GM10266 (cell line): ENCODE results near the gene SGIP1.

Experiments used
- DNase-seq: peaks from one replicate; pipeline ENCODE4 v3.0.0; 2012; ENCODE audit errors: extremely low spot score
- TF ChIP-seq, protein P1 (sequence below): IDR thresholded peaks from 2 replicates; pipeline ENCODE4 v1.5.1; 2012; ENCODE audit warnings: mild to moderate bottlenecking, low read depth; ENCODE audit not compliant: control insufficient read depth, insufficient read depth; ENCODE audit errors: missing control alignments

SGIP1 gene

DNA sequence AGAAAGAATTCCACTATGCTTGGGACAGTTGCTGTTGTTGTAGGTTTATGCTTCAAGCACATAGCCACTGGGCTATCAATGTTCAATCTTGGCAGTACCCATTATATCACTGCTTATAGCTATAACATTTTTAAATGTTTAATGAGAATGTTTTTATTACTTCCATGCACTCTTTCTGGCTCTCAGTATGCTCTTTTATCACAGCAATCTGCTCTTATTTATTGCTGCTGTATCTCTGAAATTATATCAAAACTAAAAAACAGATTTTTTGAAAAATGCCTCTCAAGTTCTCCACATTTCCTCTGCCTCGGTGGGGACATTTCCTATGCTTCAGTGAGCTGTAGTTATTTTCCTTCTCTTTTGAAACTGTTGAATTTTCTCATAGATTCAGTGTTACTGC, 5.4 kb upstream of the SGIP1 start:
- DNase-seq = no peak
- TF ChIP-seq, protein P1, sequence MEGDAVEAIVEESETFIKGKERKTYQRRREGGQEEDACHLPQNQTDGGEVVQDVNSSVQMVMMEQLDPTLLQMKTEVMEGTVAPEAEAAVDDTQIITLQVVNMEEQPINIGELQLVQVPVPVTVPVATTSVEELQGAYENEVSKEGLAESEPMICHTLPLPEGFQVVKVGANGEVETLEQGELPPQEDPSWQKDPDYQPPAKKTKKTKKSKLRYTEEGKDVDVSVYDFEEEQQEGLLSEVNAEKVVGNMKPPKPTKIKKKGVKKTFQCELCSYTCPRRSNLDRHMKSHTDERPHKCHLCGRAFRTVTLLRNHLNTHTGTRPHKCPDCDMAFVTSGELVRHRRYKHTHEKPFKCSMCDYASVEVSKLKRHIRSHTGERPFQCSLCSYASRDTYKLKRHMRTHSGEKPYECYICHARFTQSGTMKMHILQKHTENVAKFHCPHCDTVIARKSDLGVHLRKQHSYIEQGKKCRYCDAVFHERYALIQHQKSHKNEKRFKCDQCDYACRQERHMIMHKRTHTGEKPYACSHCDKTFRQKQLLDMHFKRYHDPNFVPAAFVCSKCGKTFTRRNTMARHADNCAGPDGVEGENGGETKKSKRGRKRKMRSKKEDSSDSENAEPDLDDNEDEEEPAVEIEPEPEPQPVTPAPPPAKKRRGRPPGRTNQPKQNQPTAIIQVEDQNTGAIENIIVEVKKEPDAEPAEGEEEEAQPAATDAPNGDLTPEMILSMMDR = no peak

DNA sequence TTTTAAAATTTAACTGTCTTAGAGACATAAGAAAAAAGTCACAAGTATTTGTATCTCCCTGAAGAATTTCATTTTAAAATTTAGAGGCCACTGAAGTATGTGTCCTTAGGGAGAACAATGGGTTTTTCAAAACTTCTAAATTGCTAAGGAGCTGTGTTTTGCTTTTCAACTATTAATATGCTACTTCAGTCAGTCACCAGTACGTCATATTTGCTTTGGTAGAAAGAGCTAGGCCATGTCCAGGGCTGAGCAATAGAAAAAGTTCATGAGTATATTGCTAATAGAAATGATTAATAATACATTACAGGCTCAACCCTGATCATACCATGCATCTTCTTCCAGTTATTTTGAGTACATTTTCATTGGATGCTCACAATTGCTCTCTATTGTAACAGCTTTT, 1.7 kb upstream of the SGIP1 start:
- TF ChIP-seq, protein P1 = no peak
- no peak for DNase-seq

DNA sequence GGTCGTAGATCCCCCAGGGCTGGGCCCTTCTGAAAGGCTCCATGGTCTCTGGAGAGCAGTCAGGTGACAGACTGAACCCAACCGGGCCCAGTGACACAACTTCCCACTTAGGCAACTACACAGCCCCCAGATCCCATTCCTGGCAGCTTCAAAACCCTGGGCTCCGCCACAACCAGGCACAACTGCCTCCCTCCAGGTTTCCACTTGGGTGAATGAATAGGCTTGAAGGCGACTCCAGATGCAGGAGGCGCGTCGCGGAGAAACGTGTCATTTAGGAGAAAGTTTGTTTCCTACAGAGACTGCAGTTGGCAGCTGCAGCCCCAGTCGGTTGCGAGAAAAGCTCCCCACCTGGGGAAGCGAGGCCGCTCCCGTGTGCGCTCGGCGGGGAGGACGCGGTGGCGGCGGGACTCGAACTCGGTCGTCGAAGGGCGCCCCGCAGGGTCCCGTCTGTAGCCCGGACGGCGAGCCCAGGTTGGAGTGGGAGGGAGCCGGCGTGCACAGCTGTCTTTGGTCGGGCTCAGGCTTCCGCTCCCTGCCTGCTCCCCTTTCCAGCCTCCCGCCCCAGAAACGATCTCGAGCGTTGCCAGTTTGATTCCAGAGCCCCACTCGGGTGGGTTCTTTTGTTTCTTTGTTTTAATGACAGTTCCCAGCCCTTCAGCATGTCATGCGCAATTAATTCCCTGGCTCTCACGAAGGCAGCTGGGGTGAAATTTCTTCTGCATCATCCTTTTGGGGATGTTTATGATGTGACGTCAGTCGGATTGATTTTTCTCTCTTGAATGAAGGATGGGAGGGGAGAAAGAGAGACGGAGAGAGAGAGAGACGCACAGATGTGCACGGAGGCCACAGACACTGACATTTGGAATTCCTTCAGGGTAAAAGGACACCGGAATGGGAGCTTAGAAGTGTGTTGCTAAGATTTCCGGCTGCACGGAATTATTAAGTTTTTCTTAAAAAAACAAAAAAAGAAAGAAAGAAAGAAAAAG, 862 bp upstream of the SGIP1 start:
- TF ChIP-seq, protein P1 = no peak
- no peak for DNase-seq

DNA sequence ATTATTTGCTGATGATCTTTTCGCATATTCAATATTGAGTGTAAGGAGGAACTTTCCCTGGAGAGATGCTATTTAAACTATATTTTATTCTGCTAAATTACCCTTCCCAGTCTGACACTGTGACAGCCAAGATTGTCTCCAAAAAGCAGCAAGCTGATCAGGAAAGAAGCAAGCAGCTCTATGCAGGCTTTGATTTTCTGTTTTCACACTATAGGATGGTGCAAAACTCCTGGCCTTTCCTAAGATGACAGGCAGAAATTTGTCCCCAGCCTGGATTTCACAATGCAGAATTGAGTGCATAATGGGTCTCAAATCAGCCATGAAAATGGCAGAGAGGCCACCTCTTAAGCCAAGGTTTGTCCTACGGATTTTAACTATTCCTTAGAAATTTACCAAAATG, 1.1 kb downstream of the SGIP1 start:
- DNase-seq = no peak
- TF ChIP-seq, protein P1 = no peak

DNA sequence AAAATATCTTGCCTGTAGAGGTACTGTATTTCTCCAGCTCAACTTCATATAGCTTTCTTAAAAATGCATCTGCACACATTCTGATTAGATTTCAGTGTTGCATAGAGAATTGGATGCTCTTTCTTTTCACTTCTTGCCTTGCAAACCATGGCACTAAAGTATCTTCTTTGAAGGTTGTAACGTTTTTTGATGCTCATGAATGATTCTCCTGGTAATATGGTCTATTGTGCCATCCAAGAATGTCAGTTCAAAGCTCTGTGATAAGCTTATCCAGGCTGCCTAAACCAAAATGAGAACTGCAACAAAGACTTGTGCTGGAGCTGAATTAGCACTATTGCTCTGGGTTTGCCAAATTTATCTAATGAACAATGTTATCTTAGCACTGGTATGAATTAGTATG, 1.9 kb downstream of the SGIP1 start:
- TF ChIP-seq, protein P1 = no peak
- no peak for DNase-seq

DNA sequence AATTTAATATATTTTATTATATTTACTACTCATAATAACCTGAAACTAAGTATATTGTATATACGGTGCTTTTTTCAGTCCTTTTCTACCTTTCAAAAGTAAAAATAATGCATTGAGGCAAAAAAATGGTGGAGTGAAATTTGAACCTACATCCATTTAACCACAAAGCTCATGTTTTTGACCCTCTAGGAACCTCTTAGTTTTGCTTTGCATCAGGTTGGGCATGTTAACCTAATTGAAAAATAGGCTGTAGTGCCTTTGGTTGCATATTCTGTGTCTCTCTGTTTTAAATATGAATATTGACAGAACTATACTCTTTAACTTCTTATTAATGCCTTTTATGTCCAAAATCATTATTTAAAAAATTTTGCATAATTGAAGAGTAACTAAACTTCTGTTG, 3.8 kb downstream of the SGIP1 start:
- TF ChIP-seq, protein P1 = no peak
- no peak for DNase-seq

DNA sequence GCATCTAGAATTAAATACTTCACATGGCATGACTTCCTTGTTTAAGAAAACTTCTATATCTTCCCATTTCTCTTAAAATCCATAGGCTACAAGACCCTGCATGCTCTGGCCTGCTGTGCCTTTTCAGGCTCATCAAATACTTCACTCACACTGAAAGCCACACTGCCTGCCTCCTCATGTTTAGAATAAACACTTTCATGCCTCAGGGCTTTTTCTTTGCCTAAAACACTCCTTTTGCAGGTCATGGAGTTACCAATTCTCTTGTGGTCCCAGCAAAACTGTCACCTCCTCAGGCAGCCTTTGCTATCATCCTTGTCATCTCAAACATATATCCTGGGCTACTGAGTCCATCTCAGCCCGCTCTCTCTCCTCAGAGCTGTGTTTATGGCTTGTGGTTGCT, 5.5 kb downstream of the SGIP1 start:
- DNase-seq = no peak
- TF ChIP-seq, protein P1 = no peak
